Measurements from ENCODE around the gene SNPH.
"Not testable (repeated sequence)": the region's sequence is repeated elsewhere in the genome, so short reads cannot be mapped to it uniquely, and the experiment has no call there.

Gene SNPH

DNA sequence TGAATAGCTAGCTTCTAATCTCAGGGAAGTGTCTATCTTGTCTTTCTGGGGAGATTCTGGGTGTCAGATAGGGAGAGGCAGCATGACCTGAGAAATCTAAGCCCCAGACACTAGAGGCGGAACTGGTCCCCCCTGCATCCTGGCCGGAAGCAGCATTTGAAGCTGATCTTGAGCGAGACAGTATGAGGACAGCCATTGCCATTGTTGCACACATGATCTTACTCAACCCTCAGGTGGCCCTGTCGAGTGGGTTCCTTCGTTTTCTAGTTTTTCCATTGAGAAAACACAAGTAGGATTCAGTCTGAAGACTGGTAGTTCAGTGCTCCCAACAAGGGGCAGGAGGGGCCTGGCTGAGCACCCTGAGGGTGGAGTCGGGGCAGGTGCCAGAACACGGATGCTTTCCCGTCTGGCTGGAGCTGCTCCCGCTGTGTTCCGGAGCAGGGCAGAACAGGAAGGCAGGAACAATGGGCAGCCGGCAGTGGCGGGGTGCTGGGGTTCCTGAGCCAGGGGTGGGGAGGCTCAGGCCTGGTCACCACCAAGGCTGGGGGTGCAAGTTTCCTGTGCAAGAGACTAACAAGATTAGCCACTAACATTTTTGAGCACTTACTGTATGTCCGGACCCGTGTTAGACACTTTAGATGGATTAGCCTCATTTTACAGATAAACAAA, 70.7 kb downstream of the SNPH start:
- Histone ChIP-seq H3K36me3 (ENCODE audit: insufficient read depth, insufficient read length, low read length) (peaks cover 35% of the 10 kb centered on the region), H3K27me3 (ENCODE audit: insufficient read depth, insufficient read length) (no peaks in the 10 kb centered on the region), H3K9me3 (ENCODE audit: insufficient read depth, low read length) (no peaks in the 10 kb centered on the region), H3K4me1 (ENCODE audit: insufficient read depth, insufficient read length) (peaks cover 2% of the 10 kb centered on the region), H3K4me3 (ENCODE audit: insufficient read length, low read depth) (no peak overlapping the region), H3K9ac (ENCODE audit: insufficient read length, low read depth) (no peak overlapping the region)
- TF ChIP-seq SUZ12 (IDR thresholded peaks at IDR 0.05; ENCODE audit: extremely low read depth, insufficient read depth, insufficient read length) (no peak), ZNF274 (IDR thresholded peaks at IDR 0.05; ENCODE audit: low read depth, low read length) (no peak), YY1 (IDR thresholded peaks at IDR 0.05; ENCODE audit: insufficient read depth, insufficient read length) (no peak)
- DNase-seq (ENCODE audit: low read depth, low spot score), result no peak

- peaks cover 30% of the 10 kb centered on the region for H3K36me3 ChIP-seq (ENCODE audit: insufficient read depth, insufficient read length, low read length)
- no peaks in the 10 kb centered on the region for H3K9me3 ChIP-seq (ENCODE audit: insufficient read depth, low read length)
- H3K9ac ChIP-seq (ENCODE audit: insufficient read length, low read depth), result no peak overlapping the region
- TF ChIP-seq ZNF274 (IDR thresholded peaks at IDR 0.05; ENCODE audit: low read depth, low read length) (no peak), SUZ12 (IDR thresholded peaks at IDR 0.05; ENCODE audit: extremely low read depth, insufficient read depth, insufficient read length) (no peak), YY1 (IDR thresholded peaks at IDR 0.05; ENCODE audit: insufficient read depth, insufficient read length) (no peak)
- no peaks in the 10 kb centered on the region for H3K27me3 ChIP-seq (ENCODE audit: insufficient read depth, insufficient read length)
- H3K4me1 ChIP-seq (ENCODE audit: insufficient read depth, insufficient read length), result peaks cover 2% of the 10 kb centered on the region
- no peak for DNase-seq (ENCODE audit: low read depth, low spot score)
- H3K4me3 ChIP-seq (ENCODE audit: insufficient read length, low read depth), result no peak overlapping the region
Measured at GRCh38 chr20:1337441-1337840, 71.3 kb downstream of the SNPH start.

GRCh38 chr20:1338096-1338495, 72.0 kb downstream of the SNPH start:
- TF ChIP-seq YY1 (IDR thresholded peaks at IDR 0.05; ENCODE audit: insufficient read depth, insufficient read length), result no peak
- no peak for TF ChIP-seq ZNF274 (IDR thresholded peaks at IDR 0.05; ENCODE audit: low read depth, low read length)
- no peak for TF ChIP-seq SUZ12 (IDR thresholded peaks at IDR 0.05; ENCODE audit: extremely low read depth, insufficient read depth, insufficient read length)
- no peak overlapping the region for H3K9ac ChIP-seq (ENCODE audit: insufficient read length, low read depth)
- peaks cover 24% of the 10 kb centered on the region for H3K36me3 ChIP-seq (ENCODE audit: insufficient read depth, insufficient read length, low read length)
- H3K4me3 ChIP-seq (ENCODE audit: insufficient read length, low read depth), result no peak overlapping the region
- H3K9me3 ChIP-seq (ENCODE audit: insufficient read depth, low read length), result no peaks in the 10 kb centered on the region
- peaks cover 2% of the 10 kb centered on the region for H3K4me1 ChIP-seq (ENCODE audit: insufficient read depth, insufficient read length)
- DNase-seq (ENCODE audit: low read depth, low spot score), result no peak
- H3K27me3 ChIP-seq (ENCODE audit: insufficient read depth, insufficient read length), result no peaks in the 10 kb centered on the region

DNA sequence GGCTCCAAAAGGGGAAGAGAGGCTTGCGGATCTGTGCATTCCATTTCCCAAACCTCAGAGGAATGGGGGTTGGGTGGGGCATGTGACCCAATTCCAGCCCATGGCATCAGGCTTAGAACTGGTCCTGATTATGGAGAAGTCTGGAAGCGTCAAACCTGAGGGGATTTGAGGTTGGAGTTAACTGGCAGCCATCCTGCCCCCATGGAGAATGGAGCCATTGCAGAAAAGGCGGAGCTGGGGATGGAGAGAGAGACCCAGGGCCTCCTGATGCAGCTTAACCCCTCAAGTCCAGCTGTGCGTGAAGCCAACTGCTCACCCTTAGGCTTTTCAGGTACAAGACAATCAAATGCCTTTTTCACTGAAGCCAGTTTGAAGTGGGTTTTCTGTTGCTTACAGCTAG, 72.7 kb downstream of the SNPH start:
- no peak overlapping the region for H3K9ac ChIP-seq (ENCODE audit: insufficient read length, low read depth)
- no peaks in the 10 kb centered on the region for H3K9me3 ChIP-seq (ENCODE audit: insufficient read depth, low read length)
- H3K4me1 ChIP-seq (ENCODE audit: insufficient read depth, insufficient read length), result peaks cover 2% of the 10 kb centered on the region
- peaks cover 17% of the 10 kb centered on the region for H3K36me3 ChIP-seq (ENCODE audit: insufficient read depth, insufficient read length, low read length)
- H3K27me3 ChIP-seq (ENCODE audit: insufficient read depth, insufficient read length), result no peaks in the 10 kb centered on the region
- no peak for DNase-seq (ENCODE audit: low read depth, low spot score)
- H3K4me3 ChIP-seq (ENCODE audit: insufficient read length, low read depth), result no peak overlapping the region
- TF ChIP-seq YY1 (IDR thresholded peaks at IDR 0.05; ENCODE audit: insufficient read depth, insufficient read length), result no peak
- TF ChIP-seq ZNF274 (IDR thresholded peaks at IDR 0.05; ENCODE audit: low read depth, low read length), result no peak
- TF ChIP-seq SUZ12 (IDR thresholded peaks at IDR 0.05; ENCODE audit: extremely low read depth, insufficient read depth, insufficient read length), result no peak

GRCh38 chr20:1341561-1342265, 75.6 kb downstream of the SNPH start:
- H3K4me1 ChIP-seq (ENCODE audit: insufficient read depth, insufficient read length), result no peaks in the 10 kb centered on the region
- no peak for DNase-seq (ENCODE audit: low read depth, low spot score)
- no peaks in the 10 kb centered on the region for H3K9me3 ChIP-seq (ENCODE audit: insufficient read depth, low read length)
- no peak for TF ChIP-seq ZNF274 (IDR thresholded peaks at IDR 0.05; ENCODE audit: low read depth, low read length)
- TF ChIP-seq YY1 (IDR thresholded peaks at IDR 0.05; ENCODE audit: insufficient read depth, insufficient read length), result no peak
- TF ChIP-seq SUZ12 (IDR thresholded peaks at IDR 0.05; ENCODE audit: extremely low read depth, insufficient read depth, insufficient read length), result no peak
- no peak overlapping the region for H3K9ac ChIP-seq (ENCODE audit: insufficient read length, low read depth)
- H3K36me3 ChIP-seq (ENCODE audit: insufficient read depth, insufficient read length, low read length), result peaks cover 9% of the 10 kb centered on the region
- no peaks in the 10 kb centered on the region for H3K27me3 ChIP-seq (ENCODE audit: insufficient read depth, insufficient read length)
- H3K4me3 ChIP-seq (ENCODE audit: insufficient read length, low read depth), result no peak overlapping the region

DNA sequence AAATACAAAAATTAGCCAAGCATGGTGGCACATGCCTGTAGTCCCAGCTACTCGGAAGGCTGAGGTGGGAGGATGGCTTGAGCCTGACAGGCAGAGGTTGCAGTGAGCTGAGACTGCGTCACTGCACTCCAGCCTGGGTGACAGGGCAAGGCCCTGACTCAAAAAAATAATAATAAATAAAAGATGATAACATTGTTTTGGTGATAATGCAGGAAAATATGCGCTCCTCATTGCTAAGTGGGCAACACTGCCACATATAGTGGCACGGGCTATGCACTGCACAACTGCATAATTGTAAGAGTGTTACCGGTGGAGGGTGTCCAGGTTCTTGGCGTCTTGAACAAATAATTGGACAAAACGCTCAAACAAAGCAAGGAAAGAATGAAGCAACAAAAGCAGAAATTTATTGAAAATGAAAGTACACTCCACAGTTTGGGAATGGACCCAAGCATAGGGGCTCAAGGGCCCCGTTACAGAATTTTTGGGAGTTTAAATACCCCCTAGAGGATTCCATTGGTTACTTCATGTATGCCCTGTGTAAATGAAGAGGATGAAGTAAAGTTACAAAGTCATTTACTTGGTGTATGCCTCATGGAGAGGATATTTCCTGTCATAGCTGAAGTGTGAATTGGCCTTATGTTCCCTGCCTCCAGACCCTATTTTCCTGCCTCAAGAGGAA, 77.5 kb downstream of the SNPH start:
- H3K4me3 ChIP-seq (ENCODE audit: insufficient read length, low read depth); H3K9me3 ChIP-seq (ENCODE audit: insufficient read depth, low read length); DNase-seq (ENCODE audit: low read depth, low spot score); H3K27me3 ChIP-seq (ENCODE audit: insufficient read depth, insufficient read length); H3K4me1 ChIP-seq (ENCODE audit: insufficient read depth, insufficient read length); H3K9ac ChIP-seq (ENCODE audit: insufficient read length, low read depth); H3K36me3 ChIP-seq (ENCODE audit: insufficient read depth, insufficient read length, low read length): not testable (repeated sequence)

GRCh38 chr20:1345030-1345755, 79.1 kb downstream of the SNPH start:
- no peak for TF ChIP-seq ZNF274 (IDR thresholded peaks at IDR 0.05; ENCODE audit: low read depth, low read length)
- TF ChIP-seq SUZ12 (IDR thresholded peaks at IDR 0.05; ENCODE audit: extremely low read depth, insufficient read depth, insufficient read length), result no peak
- no peak for TF ChIP-seq YY1 (IDR thresholded peaks at IDR 0.05; ENCODE audit: insufficient read depth, insufficient read length)
- H3K36me3 ChIP-seq (ENCODE audit: insufficient read depth, insufficient read length, low read length), result peaks cover 5% of the 10 kb centered on the region
- DNase-seq (ENCODE audit: low read depth, low spot score), result no peak
- no peak overlapping the region for H3K9ac ChIP-seq (ENCODE audit: insufficient read length, low read depth)
- peaks cover 5% of the 10 kb centered on the region; the same call in 1 of the 2 replicates for H3K9me3 ChIP-seq (ENCODE audit: insufficient read depth, low read length)
- H3K27me3 ChIP-seq (ENCODE audit: insufficient read depth, insufficient read length), result no peaks in the 10 kb centered on the region
- H3K4me3 ChIP-seq (ENCODE audit: insufficient read length, low read depth), result no peak overlapping the region
- no peaks in the 10 kb centered on the region for H3K4me1 ChIP-seq (ENCODE audit: insufficient read depth, insufficient read length)
